Measurements from ENCODE around the gene SRSF7. TPM values are rescaled to one million over a fixed set of nuclear protein-coding genes. Genes with fewer than 3 reads are reported as not detected.

Gene SRSF7
- total RNA-seq, 4 donors from 2014 or later = 94.4 to 163 (median 128) TPM

GRCh38 chr2:38744399-38744780 lies 6.8 kb downstream of the SRSF7 start:
- H3K4me3 ChIP-seq = no peak overlapping the region
- DNase-seq = no peak
- intact Hi-C loops (cut with DNase I; ENCODE audit: low total_unique reads) = loop anchor here (10.0 kb wide), 2 partner anchors 160 to 210 kb away; no protein-coding TSS in a partner anchor
- no peak overlapping the region for H3K27ac ChIP-seq
- TF ChIP-seq, protein P1, sequence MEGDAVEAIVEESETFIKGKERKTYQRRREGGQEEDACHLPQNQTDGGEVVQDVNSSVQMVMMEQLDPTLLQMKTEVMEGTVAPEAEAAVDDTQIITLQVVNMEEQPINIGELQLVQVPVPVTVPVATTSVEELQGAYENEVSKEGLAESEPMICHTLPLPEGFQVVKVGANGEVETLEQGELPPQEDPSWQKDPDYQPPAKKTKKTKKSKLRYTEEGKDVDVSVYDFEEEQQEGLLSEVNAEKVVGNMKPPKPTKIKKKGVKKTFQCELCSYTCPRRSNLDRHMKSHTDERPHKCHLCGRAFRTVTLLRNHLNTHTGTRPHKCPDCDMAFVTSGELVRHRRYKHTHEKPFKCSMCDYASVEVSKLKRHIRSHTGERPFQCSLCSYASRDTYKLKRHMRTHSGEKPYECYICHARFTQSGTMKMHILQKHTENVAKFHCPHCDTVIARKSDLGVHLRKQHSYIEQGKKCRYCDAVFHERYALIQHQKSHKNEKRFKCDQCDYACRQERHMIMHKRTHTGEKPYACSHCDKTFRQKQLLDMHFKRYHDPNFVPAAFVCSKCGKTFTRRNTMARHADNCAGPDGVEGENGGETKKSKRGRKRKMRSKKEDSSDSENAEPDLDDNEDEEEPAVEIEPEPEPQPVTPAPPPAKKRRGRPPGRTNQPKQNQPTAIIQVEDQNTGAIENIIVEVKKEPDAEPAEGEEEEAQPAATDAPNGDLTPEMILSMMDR (IDR thresholded peaks at IDR 0.05) = no peak
- no peak for TF ChIP-seq POLR2A (IDR thresholded peaks at IDR 0.05)
- H3K27me3 ChIP-seq = no peaks in the 10 kb centered on the region
- H3K36me3 ChIP-seq = no peaks in the 10 kb centered on the region
- H3K4me1 ChIP-seq = peaks cover 18 to 20% of the 10 kb centered on the region in 2 donors
- no peaks in the 10 kb centered on the region for H3K9me3 ChIP-seq

DNA sequence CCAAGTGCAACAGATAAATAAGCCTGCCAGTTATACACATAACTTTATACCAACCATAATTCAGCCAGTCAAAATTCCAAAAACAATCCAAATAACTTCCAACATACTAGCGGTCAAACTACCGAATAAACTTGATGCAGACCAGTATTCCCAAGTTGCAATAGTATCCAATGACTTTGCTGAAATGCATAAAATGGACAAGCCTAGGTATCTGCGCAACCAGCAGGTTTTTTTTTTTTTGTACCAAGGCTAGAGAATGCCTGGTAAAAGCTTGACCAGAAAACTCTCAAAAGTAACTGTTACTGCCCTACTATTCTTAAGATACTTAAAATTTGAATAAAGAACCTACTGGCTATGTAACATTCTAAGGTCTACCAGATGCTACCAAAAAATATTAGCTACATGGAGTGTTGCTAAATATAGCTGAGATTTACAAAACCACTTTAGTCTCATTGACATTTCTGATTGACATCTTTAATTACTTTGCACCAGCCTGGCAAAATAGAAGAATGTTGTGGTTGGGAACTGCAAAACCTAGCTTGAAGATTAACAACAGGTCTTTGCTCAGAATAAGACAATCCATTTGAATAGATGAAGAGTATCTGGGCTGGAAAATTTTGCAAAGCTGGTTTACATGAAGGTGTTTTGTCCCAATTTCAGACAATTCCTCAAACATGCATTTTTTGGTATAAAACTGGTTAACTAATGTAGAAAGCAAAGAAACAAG lies 7.3 kb downstream of the SRSF7 start:
- Histone ChIP-seq H3K9me3 (no peaks in the 10 kb centered on the region), H3K4me1 (peaks cover 13 to 17% of the 10 kb centered on the region in 2 donors), H3K36me3 (no peaks in the 10 kb centered on the region), H3K4me3 (no peak overlapping the region), H3K27ac (no peak overlapping the region), H3K27me3 (no peaks in the 10 kb centered on the region)
- no peak for TF ChIP-seq POLR2A (IDR thresholded peaks at IDR 0.05)
- TF ChIP-seq, protein P1 (IDR thresholded peaks at IDR 0.05) = no peak
- intact Hi-C loops (cut with DNase I; ENCODE audit: low total_unique reads) = loop anchor here (10.0 kb wide), 2 partner anchors 159 to 209 kb away; no protein-coding TSS in a partner anchor
- DNase-seq = no peak

DNA sequence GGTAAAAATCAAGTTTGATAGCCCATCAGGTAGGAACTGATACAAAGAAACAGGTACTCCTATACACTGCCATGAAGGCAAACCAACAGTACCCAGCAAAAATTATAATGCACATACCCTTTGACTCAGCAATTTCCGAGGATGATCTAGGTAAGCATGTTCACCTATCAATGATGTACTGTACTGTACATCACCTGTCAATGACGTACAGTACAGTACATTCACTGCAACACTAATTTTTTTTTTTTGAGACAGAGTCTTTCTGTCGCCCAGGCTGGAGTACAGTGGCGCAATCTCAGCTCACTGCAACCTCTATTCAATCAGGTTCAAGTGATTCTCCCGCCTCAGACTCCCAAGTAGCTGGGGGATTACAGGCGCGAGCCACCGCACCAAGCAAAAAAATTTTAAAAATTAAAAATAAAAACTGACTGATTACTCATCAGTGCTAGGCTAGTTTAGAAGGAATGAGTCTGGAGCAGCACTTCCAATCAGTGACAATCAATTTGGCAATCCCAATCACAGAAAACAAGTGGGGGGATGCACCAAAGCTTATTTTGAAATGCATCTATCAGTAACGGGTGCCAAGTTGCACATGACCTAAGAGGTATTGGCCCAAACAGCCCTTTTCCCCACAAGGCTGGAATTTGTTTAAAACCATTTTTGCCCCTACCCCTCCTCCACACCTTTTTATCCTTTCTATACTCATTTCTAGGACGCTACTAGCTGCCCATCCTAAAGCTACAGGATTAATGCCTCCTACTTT lies 8.2 kb downstream of the SRSF7 start:
- Histone ChIP-seq H3K9me3 (no peaks in the 10 kb centered on the region), H3K4me3 (no peak overlapping the region), H3K27ac (no peak overlapping the region), H3K36me3 (no peaks in the 10 kb centered on the region), H3K27me3 (no peaks in the 10 kb centered on the region), H3K4me1 (peaks cover 8 to 12% of the 10 kb centered on the region in 2 donors)
- intact Hi-C loops (cut with DNase I; ENCODE audit: low total_unique reads) = loop anchor here (10.0 kb wide), 2 partner anchors 158 to 208 kb away; no protein-coding TSS in a partner anchor
- no peak for TF ChIP-seq POLR2A (IDR thresholded peaks at IDR 0.05)
- TF ChIP-seq, protein P1 (IDR thresholded peaks at IDR 0.05) = no peak
- DNase-seq = no peak

GRCh38 chr2:38740851-38741731 lies 10.1 kb downstream of the SRSF7 start:
- intact Hi-C loops (cut with DNase I; ENCODE audit: low total_unique reads) = loop anchor here (10.0 kb wide), 2 partner anchors 156 to 206 kb away; no protein-coding TSS in a partner anchor
- H3K9me3 ChIP-seq = no peaks in the 10 kb centered on the region
- TF ChIP-seq POLR2A (IDR thresholded peaks at IDR 0.05) = no peak
- TF ChIP-seq, protein P1 (IDR thresholded peaks at IDR 0.05) = peak; percentile 55 to 70 (median 67)
- H3K4me1 ChIP-seq = no peaks in the 10 kb centered on the region
- H3K4me3 ChIP-seq = no peak overlapping the region
- peak overlapping the region; percentile 70 to 77 for H3K27ac ChIP-seq
- no peaks in the 10 kb centered on the region for H3K36me3 ChIP-seq
- DNase-seq = no peak
- H3K27me3 ChIP-seq = no peaks in the 10 kb centered on the region

Measured in uterus (tissue), 4 donors.